Endometrial microvascular endothelial cells (primary cell): ENCODE data around the gene AMOTL1. TPM values are rescaled to one million over a fixed set of nuclear protein-coding genes. Genes with fewer than 3 reads are reported as not detected.

ENCODE experiments used
- in situ Hi-C: cut with HindIII; loops from 2 replicates; pipeline ENCODE4 v1.10.0; 2017; ENCODE audit warnings: low sequenced_read_pairs, low pct_unique_long_range_greater_than_20kb; ENCODE audit errors: inconsistent ontology term
- total RNA-seq: library from RNA; depleted of rRNA; stranded (reverse); fragments of >200 nt; gene quantifications from one replicate; pipeline ENCODE4 v1.2.3, GENCODE V29; 2015; ENCODE audit errors: inconsistent ontology term

AMOTL1 gene
- total RNA-seq, 1 donor from 2014 or later = 21.9 TPM

- in situ Hi-C loops = no loop called here
Measured at GRCh38 chr11:94762995-94763394, 5.2 kb upstream of the AMOTL1 start.

- in situ Hi-C loops = no loop called here
Measured at GRCh38 chr11:94766713-94767206, 1.4 kb upstream of the AMOTL1 start.

GRCh38 chr11:94767291-94767690 is 865 bp upstream of the AMOTL1 start:
- in situ Hi-C loops = no loop called here

GRCh38 chr11:94768602-94769541 is 716 bp downstream of the AMOTL1 start:
- in situ Hi-C loops = no loop called here

- in situ Hi-C loops = no loop called here
Measured at GRCh38 chr11:94769880-94770279, 1.7 kb downstream of the AMOTL1 start.

- in situ Hi-C loops = no loop called here
Measured at GRCh38 chr11:94770563-94771120, 2.5 kb downstream of the AMOTL1 start.

- in situ Hi-C loops = no loop called here
Measured at GRCh38 chr11:94771390-94771789, 3.2 kb downstream of the AMOTL1 start.

GRCh38 chr11:94771951-94772350 is 3.8 kb downstream of the AMOTL1 start:
- in situ Hi-C loops = no loop called here

- in situ Hi-C loops = no loop called here
Measured at GRCh38 chr11:94773842-94774241, 5.7 kb downstream of the AMOTL1 start.

GRCh38 chr11:94774345-94774744 is 6.2 kb downstream of the AMOTL1 start:
- in situ Hi-C loops = no loop called here

- in situ Hi-C loops = no loop called here
Measured at GRCh38 chr11:94775567-94776327, 7.6 kb downstream of the AMOTL1 start.

- in situ Hi-C loops = no loop called here
Measured at GRCh38 chr11:94776351-94777321, 8.5 kb downstream of the AMOTL1 start.

- in situ Hi-C loops = no loop called here
Measured at GRCh38 chr11:94780432-94780831, 12.3 kb downstream of the AMOTL1 start.

GRCh38 chr11:94781837-94782236 is 13.7 kb downstream of the AMOTL1 start:
- in situ Hi-C loops = no loop called here

GRCh38 chr11:94782446-94782845 is 14.3 kb downstream of the AMOTL1 start:
- in situ Hi-C loops = no loop called here

GRCh38 chr11:94784884-94785283 is 16.7 kb downstream of the AMOTL1 start:
- in situ Hi-C loops = no loop called here

- in situ Hi-C loops = no loop called here
Measured at GRCh38 chr11:94785509-94785908, 17.4 kb downstream of the AMOTL1 start.
